HCT116 (cell line): ENCODE measurements around the gene GOSR1.
"Not testable (repeated sequence)": the region's sequence is repeated elsewhere in the genome, so short reads cannot be mapped to it uniquely, and the experiment has no call there.

Experiments
- EZH2phosphoT487 ChIP-seq: fragments of 200-600 bp; IDR thresholded peaks from 2 replicates; pipeline ENCODE4 v1.6.1; 2018; ENCODE audit warnings: antibody characterized with exemption, borderline replicate concordance
- POLR2A ChIP-seq: IDR thresholded peaks from 2 replicates; pipeline ENCODE4 v1.7.0; 2011; ENCODE audit warnings: borderline replicate concordance; ENCODE audit not compliant: insufficient read depth, insufficient read length; ENCODE audit errors: extremely low read depth
- YY1 ChIP-seq: IDR thresholded peaks from 2 replicates; pipeline ENCODE4 v1.6.1; 2011; ENCODE audit warnings: low read length, low read depth, moderate library complexity, mild to moderate bottlenecking; ENCODE audit not compliant: insufficient replicate concordance; ENCODE audit errors: extremely low read depth
- ZFX ChIP-seq: fragments of 450-650 bp; IDR thresholded peaks from 2 replicates; pipeline ENCODE4 v1.6.1; 2017
- TF ChIP-seq, protein P1 (sequence below), 3 experiments: fragments of 200-600 bp in 1 of 3; sonication (generic) in 1 of 3; IDR thresholded peaks in 2 of 3; conservative IDR thresholded peaks in 1 of 3; 2 replicates each; pipeline ENCODE4 v1.5.1; 2012 to 2017; ENCODE audit warnings: low read depth in 2 of 3, low read length in 2 of 3, antibody characterized with exemption in 1 of 3, borderline replicate concordance in 1 of 3, control low read depth in 1 of 3, mild to moderate bottlenecking in 1 of 3, mixed read lengths in 1 of 3, mixed run types in 1 of 3, moderate library complexity in 1 of 3; ENCODE audit not compliant: insufficient read depth in 1 of 3

DNA sequence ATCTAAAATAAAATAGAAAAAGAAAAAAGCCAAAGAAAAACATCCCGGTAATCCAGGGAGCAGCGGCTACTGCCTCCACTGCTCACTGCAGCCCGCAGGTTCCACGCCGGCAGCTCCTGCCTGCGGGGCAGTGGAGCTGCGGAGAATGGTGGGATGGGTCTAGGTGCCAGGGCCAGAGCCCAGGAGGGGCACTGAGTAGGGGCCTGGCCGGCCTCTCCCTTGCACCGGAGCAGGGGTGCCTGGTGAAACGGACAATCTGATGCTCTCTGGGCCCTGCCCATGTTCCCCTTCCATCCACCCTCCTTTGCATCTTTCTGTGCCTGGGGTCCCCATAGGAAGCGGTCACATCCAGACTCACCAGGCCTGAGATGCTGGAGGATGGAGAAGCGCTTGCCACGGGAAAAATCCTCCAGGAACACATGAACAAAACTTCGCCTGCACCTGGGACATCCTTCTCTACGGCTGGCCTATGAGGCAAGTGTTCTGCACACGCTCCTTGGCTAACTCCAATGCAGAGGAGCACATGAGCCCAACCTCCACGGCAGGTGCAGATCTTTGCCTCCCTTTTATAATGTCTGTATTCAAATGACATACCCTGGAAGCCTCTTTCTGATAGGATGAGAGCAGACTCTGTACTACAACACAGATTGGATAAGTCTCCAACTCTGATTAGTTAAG lies 98.6 kb downstream of the GOSR1 start:
- TF ChIP-seq, protein P1, sequence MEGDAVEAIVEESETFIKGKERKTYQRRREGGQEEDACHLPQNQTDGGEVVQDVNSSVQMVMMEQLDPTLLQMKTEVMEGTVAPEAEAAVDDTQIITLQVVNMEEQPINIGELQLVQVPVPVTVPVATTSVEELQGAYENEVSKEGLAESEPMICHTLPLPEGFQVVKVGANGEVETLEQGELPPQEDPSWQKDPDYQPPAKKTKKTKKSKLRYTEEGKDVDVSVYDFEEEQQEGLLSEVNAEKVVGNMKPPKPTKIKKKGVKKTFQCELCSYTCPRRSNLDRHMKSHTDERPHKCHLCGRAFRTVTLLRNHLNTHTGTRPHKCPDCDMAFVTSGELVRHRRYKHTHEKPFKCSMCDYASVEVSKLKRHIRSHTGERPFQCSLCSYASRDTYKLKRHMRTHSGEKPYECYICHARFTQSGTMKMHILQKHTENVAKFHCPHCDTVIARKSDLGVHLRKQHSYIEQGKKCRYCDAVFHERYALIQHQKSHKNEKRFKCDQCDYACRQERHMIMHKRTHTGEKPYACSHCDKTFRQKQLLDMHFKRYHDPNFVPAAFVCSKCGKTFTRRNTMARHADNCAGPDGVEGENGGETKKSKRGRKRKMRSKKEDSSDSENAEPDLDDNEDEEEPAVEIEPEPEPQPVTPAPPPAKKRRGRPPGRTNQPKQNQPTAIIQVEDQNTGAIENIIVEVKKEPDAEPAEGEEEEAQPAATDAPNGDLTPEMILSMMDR (IDR thresholded peaks at IDR 0.05 in 2 of 3, conservative IDR thresholded peaks at IDR 0.05 in 1 of 3; ENCODE audit: borderline replicate concordance in 1 of 3, insufficient read depth in 1 of 3, low read depth in 2 of 3, low read length in 2 of 3) = not testable (repeated sequence)
- not testable (repeated sequence) for TF ChIP-seq POLR2A, ZFX, YY1, EZH2phosphoT487
